HG02973 (cell line): ENCODE measurements around the gene GPC3.

Experiments used
- ATAC-seq: cut with Tn5 transposase; IDR thresholded peaks from one replicate; pipeline ENCODE4 v1.9.1; 2021; ENCODE audit warnings: moderate library complexity; ENCODE audit not compliant: unreplicated experiment

Gene GPC3

DNA sequence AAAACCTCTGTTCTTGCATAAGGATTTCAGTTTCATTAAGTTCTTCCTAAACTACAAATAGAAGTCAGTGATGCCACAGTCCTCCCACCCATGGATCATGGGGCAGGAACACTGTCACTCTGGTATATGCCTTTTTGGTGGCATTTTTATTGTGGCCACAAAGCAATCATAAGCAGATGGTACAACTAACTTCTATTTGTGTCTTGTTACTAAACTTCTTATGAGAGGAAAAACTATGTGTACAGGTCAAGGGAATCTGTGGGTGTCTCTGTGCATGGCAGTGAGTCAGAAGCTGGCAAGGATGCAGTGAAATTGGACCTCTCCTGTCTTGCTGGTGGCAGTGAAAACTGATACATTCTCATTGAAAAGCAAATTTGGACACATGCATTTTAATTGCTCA is 325.1 kb downstream of the GPC3 start:
- no peak for ATAC-seq

DNA sequence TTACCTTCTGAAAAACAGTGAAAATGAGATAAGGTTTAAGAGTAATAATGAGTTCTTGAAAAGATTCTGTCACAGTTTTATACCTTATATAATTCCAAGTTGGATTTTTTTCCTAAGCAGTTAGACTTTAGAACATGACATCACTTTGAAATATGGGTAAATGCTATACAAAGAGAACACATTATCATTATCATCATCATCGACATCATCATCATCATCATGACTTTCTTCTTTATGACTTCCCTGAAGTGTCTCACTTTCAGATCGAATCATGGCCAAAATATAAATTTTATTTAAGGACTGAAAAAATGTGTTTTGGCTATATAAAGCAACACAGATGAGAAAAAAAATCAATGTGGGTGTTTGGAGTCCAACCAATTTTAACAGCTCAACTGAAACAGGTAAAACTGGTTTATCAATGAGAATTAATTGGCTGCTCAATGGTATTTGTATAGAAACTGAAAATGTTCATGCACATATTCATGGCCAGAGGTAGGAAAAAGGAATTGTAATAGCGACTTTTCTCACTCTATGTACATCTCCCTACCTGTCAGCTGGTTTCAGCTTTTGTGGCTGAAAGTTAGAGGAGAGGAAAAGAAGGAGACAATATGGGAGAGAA is 327.0 kb downstream of the GPC3 start:
- no peak for ATAC-seq

DNA sequence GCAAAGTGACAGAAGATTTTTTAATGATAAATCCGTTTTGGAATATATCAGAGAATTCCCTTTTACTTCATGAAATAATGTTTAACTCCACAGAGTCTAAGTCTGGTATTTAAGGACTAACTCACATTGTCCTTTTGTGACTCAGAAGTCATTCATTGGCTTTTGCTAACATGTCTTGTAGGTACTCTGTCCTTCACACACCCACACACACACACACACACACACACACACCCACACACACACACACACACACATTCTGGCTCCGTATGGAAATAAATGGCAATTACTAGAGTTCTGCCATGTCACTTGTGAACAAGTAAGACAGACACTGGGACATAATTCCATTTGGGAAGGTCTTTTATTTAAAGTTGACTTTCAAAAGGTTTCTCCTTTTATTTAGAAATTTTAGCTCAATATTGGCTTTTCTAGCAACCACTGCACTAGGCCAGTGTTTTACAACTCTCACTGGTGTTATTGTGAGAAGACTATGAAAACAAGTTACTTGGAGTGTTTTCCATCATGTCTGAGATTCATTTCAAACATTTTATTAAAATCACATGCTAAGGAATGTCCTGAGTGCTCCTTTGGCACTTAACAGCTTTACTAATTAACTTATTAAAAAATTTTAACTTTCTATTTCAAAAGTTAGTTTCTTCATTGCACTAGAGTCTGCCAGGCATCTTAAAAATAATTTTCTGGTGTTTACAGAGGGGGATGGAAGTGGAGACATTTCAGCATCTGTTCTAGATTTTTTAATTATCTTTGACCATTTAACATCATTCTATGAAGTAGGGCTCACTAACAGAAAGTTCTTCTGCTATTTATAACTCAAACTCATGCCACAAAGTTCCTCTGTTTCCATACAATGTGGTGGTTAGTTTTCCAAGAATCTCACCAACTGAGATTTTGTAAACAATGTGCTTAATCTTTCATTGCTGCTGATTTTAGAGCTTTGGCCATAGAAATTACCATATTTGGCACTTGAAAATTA is 329.8 kb downstream of the GPC3 start:
- no peak for ATAC-seq

DNA sequence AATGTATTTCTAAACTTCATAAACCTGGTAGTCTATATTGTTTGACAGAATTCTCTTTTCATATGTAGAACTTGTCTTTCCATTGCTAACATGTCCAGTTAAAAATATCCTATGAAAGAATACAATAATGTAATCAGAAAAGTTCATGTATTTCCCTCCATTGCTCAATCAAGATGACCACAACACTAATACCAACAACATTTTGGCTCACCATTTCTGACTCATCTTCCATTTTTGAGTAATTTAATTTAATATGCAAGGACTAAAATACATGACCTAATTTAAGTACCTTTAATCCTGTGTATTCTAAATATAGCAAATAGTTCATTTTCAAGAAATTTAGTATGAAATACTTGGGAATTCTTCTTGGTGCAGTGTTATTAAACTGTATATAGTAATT is 330.6 kb downstream of the GPC3 start:
- ATAC-seq: no peak

DNA sequence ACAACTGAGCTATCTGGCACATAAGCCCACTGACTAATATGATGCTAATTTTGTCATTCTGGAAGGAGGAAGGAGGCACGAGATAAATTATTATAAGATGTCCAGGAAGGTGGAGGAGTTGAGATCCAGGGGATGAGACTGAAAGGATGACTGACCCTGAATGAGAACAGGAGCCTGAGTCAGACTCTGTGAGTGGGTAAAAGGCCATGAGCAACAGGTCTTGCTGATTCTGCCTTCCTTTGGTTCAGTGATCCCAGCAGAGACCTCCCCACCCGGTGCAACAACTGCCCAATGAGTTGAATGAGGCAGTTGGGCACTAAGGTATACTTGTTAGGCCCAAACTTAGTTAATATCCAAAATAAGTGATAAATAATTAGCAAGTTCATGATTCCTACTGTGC is 332.0 kb downstream of the GPC3 start:
- ATAC-seq: no peak

DNA sequence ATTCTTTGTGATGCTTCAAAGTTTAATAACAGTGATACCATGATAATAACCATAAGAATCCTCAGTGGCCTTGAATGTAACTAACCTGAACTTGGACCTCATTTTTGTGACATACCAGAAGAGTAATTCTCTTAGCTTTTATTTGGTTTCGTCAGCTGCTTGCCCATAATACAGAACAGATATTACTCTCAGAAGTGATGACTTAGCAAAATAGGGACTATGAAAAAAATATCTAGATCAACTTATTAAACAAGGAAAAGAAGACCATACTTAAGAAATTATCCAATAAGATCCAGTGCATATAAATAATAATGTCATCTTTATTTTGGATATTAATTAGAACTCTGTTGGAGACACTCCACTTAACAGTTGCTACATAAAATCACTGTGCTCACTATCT is 333.2 kb downstream of the GPC3 start:
- ATAC-seq: no peak

DNA sequence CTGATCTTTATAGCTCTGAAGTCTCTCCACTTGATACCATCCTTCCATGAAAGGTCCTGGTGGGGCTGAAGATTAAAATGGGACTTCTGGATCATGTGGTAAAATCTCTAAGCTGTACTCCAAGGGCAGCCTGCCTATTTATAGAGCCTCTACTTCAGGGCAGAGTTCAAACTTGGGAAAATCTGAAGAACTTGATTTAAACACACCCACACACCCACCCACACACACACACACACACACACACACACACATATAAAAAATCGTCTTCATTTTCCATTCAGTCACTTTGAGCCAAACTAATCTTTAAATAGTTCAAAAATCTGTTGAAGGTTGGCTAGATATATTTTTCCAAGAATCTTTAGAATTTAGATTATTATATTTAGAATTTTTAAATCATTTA is 335.2 kb downstream of the GPC3 start:
- ATAC-seq: no peak

DNA sequence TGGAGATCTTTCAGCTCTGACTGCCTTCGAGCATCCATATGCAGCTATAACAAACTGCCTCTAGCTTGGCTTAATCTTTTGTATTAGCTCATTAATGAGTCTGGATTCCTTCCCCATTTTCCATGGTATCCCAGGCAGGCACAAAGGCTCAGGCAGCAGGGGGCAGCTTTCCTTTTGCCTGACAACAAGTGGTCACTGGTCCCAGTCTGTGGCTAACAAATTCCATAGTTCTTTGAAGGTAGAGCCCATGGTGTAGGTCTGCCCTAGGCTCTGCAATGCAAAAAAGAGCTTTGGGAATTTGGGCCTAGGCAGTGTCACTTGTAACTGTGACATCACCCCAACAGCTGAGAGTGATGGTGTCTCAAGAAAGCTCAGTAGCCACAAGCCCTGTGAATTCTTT is 335.7 kb downstream of the GPC3 start:
- no peak for ATAC-seq

DNA sequence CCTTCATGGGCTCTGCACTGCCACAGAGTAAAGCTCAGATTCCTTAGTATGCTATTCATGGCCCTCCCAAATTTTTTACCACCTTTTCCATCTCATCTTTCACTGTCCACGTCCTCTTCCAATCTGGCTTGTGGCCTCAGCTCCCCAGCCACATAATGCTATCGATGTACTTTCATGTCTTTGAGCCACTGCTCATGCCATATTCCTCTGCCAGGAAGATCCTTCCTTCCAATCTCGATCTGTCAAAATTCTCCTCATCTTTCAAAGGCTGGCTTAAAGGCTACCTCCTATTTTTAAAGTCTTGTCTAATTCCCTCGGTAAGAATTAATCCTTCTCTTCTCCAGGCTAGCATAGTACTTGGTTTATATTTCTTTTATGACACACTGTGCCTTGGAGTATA is 336.8 kb downstream of the GPC3 start:
- no peak for ATAC-seq

DNA sequence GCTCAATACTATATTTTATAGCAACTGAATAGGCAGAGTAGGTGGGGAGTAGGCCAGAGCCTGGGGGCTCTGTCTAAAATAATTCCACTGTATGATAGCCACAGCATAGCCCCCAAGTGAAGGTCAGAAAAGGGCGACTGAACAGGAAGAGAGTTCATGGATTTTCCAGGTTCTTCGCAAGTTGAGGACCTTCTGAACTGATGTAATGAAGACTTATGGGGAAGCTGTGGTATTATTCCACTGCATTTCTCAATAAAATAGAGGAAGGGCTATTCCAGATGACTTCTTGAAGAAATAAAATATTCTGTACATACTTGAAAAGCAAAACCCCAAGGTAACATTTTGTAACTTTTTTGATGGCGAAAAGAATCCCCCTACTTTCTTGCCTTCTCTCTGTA is 338.7 kb downstream of the GPC3 start:
- no peak for ATAC-seq

DNA sequence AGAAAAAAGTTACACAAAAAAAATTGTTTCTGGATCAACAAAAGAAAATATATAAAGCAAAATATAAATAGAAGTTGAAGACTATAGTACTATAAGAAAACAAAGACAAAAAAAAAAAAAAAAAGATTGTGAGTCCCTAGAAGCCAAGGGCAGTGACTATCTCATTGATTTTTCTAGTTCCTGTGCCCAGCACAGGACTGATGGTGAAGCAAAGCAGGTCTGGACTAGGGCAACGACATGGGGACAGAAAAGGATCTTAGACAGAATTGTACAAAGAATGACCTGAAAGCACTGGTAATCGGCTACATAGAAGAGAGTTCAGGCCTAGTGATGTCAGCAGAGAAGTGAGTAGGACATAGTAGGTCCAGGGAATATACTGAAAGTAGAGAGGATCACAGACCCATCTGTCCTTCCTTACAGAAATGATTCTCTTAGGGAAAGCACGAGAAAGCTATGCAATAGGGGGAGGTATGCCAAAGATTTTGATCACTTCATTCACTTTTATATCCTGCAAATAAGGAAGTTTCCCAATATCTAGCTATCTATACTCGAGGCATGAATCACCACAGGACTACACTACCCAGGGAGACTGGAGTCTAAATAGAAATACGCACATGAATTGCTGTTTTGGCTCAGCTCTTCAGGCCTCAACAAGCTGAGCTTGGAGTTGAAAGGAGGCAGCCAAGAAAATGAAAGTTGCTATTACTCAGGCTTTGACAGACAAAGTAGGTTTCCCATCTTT is 339.2 kb downstream of the GPC3 start:
- no peak for ATAC-seq

DNA sequence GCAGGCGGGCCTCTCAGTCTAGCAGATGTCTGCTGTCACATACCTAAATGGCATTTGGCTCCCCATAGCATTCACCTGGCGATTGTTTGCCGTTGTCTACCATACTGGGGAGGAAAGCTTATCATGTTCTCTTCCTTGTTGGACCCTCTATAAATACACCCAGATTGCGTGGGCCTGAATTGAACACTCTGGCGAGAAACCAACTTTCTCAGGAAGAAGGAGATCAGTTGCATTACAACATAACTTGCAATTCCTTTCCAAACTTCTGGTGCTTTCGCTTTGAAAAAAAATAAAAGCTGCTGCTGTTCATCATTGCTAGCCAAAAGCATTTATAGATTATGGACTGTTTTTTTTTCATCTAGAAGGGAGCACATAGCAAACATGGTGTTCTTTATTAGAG is 340.1 kb downstream of the GPC3 start:
- no peak for ATAC-seq

DNA sequence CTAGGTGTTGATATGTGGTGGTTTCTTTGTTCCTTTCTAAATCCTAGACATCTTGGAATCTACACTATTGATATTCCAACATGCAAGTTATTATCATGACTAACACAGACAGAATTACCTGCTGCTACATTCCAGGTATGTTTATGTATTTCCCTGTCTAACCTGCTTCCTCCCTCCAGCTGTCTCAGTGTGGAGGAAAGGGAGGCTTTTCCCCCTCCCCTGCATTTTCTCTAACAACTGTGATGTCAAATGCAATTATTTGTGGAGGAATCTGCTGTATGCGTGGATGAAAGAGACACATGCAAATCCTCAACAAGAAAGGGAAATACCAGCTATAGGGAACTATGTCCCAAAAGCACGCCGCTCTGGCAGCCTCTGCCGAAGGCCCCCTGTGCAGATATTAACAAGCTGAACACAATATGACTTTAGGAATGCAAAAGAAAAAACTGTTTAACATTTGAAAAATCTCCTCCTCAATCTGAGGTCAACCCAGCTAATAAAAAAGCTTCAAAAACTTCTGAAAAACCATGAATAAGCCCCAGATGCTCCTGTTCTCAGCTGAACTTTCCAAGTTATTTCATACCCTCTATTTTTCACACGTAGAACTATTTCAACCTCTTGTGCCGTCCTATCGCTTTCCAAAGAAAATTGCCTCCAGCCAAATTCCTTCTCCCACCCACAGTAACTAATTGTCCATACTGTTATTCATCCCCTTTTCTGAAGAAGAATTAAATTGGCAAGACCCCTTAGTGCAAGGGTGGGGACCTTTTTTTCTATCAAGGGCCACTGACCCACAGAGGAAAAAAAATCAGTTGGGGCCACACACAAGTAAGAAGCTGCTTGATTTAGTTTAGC is 345.0 kb downstream of the GPC3 start:
- ATAC-seq: no peak

DNA sequence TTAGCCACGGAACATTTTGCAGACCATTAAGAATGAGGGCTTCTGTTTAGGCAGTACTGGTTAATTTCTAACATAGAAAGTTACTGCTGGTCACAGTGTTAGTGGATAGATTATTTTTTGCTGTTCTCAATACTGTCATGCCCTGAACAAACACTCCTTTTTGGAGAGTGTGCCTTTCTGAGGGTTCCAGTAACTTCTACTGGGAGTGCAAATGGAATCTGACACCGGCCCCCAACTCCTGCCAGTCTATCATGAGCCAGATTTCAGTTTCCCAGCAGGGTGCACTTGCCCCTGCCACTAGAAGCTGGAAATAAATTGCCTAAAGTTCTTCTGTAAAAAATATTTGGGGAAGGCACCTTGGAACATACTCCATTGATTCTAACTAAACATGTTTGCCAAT is 345.7 kb downstream of the GPC3 start:
- ATAC-seq: no peak

DNA sequence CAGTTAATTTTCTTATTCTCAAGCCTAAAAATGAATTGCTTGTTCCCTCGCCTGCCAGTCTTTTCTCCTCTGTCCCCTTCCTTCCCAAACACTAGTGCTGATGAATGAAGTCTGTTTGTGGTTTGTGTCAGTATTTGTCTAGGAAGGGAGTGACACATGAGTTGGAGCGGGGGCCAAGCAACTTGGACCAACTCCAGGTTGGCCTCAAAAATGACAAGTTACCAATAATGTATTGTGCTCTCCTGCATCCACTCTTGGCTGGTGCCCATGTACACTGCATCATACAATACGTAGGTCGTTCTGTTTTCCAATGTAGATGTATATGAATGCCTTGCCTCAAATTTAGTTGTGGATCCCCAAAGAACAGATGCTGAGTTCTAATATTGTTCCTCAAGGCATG is 347.1 kb downstream of the GPC3 start:
- no peak for ATAC-seq

DNA sequence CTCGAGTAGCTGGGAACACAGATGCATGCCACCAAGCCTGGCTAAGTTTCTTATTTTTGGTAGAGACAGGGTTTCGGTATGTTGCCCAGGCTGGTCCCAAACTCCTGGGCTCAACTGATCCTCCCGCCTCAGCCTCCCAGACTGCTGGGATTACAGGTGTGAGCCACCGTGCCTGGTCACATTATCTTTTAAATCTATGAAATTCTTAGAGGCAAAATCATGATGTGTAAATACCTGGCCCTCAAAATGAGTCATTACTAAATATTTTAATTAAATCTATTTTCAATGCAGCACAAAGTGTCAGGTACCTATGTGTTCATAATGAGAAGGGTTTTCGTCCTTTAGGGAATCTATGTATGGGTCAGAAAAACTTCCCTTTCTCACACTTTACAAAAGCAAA is 347.6 kb downstream of the GPC3 start:
- no peak for ATAC-seq

DNA sequence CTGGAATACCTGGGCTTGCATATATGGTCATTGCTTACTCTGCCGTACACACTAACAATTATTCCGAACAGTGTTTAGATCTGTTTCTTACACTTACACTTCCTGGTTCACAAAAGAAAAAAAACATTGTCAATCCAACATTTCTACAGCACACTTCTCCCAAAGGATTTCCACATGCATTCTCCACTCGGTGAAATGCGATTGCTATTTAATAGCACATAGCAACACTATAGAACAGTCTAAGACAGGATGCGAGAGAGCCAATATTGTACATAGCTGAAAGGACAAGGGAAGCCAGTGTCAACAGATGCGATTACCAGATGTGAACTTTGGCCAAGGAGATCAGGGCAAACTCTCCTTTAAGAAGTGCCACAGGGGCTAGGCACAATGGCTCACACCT is 349.4 kb downstream of the GPC3 start:
- no peak for ATAC-seq

DNA sequence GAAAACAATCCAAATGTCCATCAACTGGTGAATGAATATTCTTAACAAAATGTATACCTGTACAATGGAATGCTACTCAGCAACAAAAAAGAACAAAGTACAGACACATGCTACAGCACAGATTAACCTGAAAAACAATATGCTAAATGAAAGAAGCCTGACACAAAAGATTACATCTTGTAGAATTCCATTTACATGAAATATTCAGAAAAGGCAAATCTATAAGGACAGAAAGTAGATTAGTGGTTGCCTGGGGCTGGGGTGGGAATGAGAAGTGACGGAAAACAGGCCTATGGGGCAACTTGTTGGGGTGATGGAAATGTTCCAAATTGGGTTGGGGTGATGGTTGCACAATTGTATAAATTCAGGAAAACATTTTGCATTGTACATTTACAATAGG is 351.0 kb downstream of the GPC3 start:
- no peak for ATAC-seq

DNA sequence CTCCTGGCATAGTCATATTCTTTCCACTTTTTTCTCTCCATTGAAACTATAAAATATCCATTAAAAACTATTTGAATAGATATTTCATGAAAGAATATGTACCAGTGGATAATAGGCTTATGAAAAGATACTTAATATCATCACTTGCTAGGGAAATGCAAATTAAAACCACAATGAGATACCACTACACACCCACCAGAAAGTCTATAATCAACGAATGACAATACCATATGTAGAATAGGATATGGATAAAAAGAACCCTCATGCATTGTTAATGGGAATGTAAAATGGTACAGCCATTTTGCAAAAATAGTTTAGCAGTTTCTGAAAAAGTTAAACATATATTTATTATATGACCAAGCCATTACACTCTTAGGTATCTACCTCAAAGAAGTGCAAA is 351.4 kb downstream of the GPC3 start:
- no peak for ATAC-seq

DNA sequence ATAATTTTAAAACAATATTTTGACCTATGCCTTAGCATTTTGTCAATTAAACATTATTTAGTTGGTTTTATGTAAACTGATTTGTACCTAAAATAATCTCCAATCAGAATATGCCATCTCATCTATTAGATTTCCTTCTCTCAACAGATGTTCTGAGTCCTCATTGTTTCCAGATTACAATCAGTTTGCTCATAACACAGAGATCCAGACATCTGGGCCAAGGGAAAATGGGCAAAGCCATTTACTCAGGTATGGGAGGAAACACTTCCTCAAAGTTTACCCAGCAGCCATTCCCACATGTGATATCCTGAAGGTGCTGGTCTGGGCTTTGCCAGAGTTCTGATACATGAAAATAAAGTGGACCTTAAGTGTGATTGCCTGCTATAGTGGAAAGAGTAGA is 352.2 kb downstream of the GPC3 start:
- ATAC-seq: no peak

DNA sequence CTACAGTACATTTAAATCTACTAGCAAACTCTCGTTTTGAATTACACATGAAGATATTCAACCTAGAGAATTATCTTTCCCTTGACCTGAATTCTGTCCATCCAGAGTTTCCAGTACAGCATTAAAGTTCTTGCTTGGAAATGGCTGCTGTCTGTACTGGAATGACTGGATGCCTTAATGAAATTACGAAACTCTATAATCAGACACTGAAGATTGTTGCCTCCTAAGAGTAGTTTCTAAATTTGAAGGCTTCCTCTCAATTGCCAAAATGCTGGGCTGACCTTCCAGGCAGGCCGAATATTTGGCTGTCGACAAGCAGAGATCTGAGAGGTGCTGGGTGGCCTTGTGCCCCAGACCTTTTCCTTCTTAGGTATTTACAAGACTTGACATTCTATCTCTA is 355.0 kb downstream of the GPC3 start:
- ATAC-seq: no peak
